Peyer's patch (tissue), 4 donors: ENCODE data around the gene IMMP2L.

ENCODE experiments used
- CTCF ChIP-seq, 6 experiments: fragments of 450-650 bp in 4 of 6; fragments of 200-600 bp in 2 of 6; sonication (generic) in 1 of 6; IDR thresholded peaks; one replicate each; pipeline ENCODE4 v1.5.1; 2017 to 2019; ENCODE audit warnings: antibody characterized with exemption in 6 of 6, mild to moderate bottlenecking in 3 of 6, moderate library complexity in 1 of 6
- POLR2A ChIP-seq, 2 donors: fragments of 450-650 bp; IDR thresholded peaks; one replicate each; pipeline ENCODE4 v1.5.1; 2017; ENCODE audit warnings: antibody characterized with exemption in 2 of 2, mild to moderate bottlenecking in 2 of 2, moderate library complexity in 2 of 2

GRCh38 chr7:111215550-111215949 lies 346.7 kb downstream of the IMMP2L start:
- TF ChIP-seq CTCF (IDR thresholded peaks at IDR 0.05) (no peak), POLR2A (IDR thresholded peaks at IDR 0.05) (no peak)
